Activated naive CD4-positive, alpha-beta T cell (primary cell): Measurements from ENCODE around the gene RFNG.

Experiments used
- DNase-seq, 4 experiments: peaks; one replicate each; lab custom pipeline; 2025; lab: John Stamatoyannopoulos, UW

The RFNG gene

DNA sequence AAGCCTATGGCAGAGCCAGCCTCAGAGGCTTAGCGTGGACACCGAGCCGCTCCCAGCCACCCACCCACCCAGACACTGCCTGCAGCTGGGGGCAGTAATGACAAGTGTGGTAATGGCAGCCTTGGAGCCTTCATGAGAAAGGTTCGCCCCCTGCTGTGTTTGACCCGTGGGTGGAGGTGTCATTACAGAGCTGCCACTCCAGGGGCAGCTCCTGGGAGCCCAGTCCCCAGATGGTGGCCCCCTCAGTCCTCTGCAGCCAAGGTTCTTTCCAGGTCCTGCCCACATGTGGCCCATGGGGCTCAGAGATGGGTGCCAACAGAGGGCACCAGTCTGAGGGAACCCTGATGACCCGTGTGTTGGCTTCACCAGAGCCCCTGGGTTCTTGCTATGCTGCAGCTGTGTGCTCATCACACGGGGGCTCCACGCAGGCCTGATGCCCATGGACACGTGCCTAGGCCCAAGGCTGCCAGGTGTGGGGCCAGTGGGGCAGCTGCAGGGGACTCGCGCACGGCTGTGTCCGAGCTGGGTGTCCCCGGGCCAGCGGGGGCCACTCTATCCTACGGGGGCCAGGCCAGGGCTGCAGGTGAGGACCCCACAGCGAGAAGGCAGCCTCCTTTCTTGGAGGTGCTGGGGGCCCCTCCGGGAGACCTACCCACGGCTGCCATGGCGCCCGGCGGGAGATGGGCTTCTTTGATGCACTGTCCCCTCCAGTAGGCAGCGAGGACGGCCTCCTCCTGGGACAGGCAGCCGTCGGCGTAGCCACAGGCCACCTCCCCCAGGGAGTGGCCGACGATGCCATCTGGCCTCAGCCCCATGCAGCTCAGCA is 38.3 kb upstream of the RFNG start:
- no peak for DNase-seq

DNA sequence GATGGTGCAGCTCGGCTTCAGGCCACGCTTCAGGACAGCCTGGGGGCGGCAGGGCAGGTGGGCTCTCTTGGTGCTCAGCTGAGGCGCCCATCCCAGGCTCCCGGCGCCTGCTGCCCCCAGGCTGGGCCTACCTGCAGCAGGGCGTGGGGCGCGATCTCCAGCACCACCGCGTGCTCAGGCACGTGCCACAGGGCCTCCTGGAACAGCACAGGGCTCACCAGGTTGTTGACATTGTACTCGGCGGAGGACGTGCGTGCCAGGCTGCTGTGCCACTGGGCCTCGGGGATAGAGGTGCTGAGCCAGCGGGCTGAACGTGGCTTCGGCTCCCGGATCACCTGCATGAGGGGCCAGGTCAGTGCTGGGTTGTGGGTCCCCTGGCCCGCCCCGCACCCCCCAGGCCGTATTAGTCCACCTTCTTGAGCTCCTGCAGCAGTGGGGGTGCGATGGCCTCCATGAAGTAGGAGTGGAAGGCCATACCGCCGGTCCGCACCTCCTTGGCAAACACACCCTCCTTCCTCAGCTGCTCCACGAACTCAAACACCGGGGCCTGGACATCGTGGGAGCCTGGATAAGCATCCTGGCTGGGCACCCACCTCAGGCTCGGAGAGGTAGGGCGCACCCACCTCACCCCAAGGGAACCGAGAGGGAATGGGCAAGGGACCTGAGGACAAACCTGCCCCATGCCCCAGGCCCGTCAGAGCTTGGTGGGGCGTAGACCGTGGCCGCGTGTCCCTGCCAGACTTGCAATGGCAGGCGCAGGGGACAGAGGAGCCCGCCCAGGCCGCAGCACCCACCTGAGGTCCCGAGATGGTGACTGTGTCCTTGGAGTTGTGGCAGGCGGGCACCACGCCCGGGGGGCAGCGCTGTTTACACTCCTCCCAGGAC is 37.5 kb upstream of the RFNG start:
- DNase-seq = no peak

DNA sequence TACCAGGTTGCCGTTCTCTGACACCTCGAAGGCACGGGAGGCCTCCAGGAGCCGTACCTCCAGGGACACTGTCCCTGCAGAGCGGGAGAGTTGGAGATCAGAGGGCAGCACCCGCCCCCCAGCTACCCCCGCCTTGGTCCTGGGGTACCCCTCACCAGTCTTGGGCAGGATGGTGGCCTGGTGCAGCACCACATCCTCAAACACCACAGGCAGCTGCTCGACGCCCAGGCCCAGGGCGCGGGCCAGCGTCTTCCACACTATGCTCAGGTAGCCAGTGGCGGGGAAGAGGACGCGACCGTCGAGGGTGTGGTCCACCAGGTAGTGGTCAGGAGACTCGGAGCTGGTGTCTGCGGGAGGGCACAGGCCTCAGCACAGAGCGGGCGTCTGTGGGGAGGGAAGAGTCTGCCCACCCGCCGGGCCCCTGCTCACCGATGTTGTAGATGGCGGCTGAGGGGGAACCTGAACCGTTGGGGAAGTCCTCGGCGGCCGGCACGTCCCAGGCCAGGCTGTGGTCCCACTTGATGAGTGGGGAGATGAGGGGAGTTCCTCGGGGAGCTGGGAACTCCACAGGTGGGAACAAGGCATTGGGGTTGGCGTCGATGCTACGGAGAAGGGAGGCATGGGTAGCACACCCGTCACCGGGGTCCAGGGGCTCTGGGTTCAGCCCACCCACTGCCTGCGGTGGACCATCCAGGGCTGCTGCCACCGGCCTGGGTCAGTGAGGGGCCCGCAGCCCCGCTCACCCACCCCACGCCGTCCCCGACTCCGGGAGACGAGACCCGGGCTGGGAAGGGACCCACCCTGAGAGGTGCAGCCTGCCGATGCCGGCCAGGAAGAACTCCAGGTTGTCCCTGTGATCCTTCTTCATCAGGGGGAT is 36.6 kb upstream of the RFNG start:
- DNase-seq = no peak

DNA sequence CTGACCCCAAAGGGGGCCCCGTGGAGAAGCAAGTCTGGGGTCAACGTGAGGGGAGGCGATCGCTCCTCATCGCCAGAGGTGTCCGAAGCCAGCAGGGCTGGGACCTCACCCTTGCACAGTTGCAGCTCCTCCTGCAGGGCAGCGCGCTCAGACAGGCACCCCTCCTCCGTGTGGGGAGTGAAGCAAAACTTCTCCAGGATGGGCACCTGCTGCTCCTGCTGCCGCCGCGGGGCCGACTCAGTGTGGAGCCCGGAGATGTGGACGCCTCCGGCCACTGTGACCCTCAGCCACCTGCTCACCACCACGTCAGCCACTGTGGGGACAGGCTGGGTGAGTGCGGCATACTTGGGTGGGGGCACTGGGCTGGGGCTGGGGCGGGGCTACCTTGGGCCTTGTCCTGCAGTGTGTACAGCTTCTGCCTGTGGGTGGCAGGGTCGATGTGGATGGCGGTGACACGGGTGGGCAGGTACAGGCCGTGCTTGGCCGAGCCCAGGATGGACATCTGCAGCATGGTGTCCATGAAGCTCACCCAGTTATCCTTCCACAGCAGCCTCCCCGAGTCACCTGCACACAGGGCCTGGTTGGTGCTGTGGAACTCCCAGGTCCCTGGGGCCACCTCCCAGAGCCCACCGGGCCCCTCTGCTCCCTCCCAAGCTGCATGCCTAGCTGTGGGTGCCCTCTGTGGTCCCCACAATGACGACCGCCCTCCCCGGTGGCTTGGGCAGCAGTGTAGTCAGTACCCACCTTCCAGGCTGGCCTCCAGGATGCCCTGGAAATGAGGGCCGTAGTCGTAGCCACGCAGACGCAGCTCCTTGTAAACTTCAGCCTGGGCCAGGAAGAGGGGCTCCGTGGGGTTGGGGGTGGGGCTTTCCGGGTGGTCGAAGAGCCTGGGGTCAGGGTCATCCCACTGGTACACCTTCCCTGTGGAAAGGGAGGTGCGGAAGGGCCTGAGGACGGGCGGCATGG is 35.6 kb upstream of the RFNG start:
- DNase-seq = no peak

DNA sequence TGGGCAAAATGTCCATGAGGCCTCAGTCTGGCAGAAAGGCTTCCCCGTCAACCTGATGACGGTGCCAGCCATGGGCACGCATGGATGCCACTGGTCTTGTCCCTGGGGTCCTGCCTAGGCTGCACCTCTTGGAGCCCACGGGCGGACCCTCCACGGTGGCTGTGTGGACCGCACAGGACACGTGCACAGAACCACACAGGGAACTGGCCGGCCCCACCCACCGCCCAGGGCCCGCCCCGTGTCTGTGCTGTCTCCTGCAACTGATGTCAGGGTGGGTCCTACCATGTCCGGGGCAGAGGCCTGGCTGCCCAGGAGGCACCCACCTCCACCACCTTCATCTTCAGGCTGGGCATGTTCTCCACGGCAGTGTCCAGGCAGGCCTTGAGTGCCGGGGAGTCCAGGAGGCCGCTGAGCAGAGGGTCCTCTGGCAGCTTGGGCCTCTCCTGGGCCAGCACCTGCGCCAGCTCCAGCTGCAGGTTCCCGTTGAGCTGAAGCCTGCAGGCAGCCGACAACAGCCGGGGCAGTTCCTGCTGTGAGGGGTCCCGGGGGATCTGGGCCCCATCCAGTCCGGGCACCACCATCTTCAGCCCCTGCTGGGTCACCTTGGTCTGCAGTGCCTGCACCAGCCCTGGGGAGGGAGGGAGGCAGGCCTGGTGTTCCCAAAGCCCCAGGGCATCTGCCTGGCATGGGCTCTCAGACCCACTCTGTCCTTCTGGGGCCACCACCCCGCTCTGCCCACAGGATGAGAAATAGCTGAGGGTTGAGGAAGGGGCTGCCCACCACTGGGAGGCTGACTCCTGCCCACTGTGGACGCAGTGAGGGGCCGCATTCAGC is 34.5 kb upstream of the RFNG start:
- DNase-seq = no peak

DNA sequence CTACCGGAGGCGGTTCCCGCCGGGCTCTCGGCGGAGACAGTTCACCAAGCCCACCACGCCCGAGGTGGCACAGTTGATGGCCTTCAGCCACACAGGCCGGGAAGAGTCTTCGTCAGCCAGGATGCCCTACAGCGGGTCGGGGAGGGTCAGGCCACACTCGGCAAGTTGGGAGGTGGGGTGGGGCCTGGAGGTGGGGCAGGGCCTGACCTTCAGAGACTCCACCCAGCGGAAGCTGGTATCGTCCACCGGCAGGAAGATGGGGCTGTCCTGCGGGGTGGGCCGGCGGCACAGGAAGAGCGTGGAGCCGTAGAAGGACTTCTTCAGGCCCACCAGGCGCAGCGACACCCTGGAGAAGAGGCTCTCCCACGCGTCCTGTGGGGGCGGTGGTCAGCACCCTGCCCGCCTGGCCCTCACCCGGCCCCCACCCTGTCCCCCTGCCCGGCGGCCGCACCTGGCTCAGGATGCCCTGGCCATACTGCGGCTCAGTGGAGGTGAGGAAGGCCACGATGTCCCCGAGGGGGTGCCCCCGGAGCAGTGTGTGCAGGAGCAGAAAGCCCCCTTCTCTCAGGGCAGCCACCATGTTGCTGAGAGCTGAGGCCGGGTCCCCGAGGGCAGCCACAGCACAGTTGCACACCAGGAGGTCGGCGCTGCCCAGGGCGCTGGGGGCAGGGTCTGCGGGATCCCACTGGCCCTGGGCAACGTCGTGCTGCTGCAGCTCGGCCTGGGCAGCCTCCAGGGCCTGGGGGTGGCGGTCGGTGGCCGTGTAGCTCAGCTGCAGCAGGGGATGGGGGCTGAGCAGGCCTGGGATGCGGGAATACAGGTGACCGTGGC is 33.6 kb upstream of the RFNG start:
- DNase-seq = no peak

DNA sequence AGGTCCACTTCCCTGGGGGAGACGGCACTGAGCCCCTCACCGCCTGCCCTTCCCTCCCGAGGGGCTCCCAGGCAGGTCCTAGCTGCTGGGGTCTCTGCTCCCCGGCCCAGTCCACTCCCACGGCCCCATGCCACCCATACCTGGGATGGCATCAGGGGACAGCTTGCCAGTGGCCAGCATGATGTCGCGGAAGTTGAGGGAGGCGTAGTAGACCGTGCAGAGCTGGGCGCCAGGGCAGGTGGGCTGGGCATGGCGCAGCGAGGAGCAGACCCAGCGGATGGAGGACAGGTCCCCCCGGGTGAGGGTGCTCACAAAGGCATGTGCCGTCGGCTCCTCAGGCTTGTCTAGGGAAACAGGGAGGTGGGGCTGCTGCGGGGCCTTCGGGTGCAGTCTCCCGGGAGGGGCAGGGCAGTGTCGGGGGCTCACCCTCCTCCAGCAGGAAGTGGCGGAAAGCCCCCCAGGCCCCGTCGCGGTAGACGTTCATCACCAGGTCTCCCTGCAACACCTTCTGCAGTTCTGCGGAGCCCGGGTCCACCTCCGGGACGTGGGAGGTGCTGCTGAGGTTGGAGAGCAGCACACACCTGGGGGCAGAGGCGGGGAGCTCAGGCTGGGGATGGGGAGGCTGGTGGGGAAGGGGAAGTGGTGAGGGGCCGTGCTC is 32.9 kb upstream of the RFNG start:
- no peak for DNase-seq

DNA sequence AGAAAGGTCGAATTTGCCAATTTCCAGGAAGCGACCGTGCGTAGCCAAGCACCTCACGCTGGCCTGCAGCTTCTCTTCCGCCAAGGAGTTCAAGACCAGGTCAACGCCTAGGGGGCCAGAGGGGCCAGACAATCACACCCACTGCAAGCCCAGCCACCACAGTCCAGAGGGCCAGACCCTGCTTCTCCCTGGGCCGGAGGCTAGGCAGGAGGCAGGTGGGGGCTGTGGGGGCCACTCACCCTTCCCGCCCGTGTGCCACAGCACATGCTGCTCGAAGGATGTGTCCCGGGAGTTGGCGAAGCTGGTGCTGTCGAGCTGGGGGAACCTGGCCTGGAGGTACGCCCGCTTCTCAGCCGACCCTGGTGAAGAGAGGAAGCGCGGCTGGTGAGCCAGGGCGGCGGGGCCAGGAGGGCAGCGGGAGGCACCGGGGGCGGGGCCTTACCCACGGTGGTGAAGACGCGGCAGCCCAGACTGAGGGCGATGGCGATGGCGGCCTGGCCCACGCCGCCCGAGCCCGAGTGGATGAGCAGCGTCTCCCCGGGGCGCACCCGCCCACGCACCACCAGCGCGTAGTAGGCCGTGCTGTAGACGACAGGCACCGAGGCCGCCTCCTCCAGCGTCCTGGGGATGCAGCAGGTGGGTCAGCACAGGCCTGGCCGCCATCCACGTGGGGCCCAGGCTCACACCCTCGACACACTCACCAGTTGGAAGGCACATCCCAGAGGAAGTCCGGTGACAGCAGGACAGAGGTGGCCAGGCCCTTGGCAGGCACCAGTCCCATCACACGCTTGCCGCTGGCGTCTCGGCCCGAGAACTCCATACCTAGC is 32.1 kb upstream of the RFNG start:
- DNase-seq = no peak

DNA sequence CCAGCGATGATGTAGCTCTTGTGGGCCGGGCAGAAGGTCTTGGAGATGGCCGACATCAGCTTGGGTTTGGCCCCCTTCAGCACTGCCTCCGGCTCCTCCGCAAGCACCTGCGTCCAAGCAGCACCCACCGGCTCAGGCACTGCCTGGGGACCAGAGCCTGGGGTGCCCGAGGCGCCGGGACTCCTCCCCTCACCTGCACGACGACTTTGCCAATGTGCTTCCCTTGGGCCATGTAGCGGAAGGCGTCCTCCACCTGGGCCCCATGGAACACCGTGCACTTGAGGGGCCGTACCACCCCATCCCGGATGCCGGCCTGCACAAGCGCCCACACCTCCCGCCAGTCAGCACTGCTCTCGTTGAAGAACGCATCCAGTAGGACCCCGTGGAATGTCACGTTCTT is 31.4 kb upstream of the RFNG start:
- no peak for DNase-seq

DNA sequence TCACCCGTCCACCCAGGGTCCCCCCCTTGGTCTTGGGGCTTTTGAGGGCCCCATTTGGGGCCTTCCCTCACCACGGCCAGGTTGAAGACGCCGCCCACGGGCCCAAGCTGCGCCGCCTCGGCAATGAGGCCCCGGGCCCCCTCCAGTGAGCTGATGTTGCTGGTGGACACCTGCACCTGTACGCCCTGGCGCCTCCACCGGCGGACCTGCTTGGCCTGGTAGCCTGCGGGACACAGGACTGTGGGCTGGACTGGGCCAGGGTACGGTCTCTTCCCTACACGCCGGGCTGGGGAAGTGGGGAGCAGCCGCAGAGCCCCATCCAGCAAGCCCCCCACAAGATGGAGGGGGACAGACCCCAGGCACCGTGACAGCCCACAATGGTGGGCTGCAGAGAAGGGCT is 30.8 kb upstream of the RFNG start:
- DNase-seq = no peak

DNA sequence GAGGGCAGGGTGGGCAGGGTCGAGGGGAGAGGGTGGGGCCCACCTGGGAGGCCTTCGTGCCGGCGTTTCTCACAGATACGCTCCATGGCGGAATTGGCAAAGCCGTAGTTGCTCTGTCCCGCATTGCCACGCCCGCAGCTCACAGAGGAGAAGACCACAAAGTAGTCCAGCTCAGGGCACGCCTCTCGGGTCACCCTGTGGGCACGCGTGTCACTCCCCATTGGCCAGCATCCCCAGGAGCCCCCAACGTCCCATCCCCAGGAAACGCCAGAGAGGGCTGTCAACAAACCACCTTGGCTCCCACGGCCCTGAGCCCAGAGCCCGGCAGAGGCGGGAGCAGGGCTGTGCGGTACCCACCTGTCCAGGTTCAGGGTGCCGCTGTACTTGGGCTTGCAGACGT is 30.4 kb upstream of the RFNG start:
- DNase-seq = no peak

DNA sequence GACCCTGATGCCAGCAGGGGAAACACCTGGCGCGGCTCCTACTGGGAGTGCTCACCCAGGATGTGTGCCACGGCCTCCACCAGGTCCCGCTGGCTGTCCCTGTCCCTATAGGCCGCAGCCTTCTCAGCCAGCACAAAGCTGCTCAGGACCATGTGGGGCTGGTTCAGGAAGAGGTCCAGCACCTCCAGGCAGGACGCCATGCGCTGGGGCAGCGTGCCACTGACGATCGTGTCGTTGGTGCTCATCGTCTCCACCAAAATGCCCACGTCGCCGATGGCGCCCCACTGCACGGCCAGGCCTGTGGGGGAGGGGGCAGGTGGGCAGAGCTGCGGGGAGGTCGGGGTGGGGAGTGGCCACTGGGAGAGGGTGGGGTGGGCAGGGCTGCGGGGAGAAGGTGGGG is 29.9 kb upstream of the RFNG start:
- no peak for DNase-seq

DNA sequence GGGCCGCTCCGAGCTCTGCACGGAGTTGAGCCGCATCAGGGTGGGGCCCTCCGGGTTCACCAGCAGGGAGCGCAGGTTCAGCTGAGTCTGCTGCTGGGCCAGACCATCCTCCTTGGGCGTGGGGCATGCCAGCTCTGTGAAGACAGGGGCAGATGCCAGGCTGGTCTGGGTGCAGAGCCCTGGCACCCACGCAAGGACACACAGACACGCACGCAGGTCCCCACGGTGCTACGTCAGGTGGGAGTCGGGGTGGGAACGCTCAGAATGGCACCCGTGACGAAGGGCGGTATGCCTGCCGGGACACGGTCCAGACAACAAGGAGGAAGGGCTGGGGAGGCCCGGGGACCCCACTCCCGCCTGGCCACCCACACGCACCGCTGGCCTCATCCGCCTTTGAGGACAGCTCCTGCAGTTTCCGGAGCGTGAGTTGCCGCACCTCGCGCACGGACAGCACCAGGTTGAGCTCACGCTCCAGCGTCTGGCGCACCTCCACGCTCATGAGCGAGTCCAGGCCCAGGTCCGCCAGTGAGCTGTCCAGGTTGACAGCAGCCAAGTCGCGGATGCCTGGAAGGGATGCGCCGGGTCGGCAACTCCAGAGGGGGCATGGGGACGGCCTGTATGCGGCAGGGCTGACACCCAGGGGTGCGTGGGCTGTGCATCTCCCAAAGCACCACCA is 29.3 kb upstream of the RFNG start:
- no peak for DNase-seq

DNA sequence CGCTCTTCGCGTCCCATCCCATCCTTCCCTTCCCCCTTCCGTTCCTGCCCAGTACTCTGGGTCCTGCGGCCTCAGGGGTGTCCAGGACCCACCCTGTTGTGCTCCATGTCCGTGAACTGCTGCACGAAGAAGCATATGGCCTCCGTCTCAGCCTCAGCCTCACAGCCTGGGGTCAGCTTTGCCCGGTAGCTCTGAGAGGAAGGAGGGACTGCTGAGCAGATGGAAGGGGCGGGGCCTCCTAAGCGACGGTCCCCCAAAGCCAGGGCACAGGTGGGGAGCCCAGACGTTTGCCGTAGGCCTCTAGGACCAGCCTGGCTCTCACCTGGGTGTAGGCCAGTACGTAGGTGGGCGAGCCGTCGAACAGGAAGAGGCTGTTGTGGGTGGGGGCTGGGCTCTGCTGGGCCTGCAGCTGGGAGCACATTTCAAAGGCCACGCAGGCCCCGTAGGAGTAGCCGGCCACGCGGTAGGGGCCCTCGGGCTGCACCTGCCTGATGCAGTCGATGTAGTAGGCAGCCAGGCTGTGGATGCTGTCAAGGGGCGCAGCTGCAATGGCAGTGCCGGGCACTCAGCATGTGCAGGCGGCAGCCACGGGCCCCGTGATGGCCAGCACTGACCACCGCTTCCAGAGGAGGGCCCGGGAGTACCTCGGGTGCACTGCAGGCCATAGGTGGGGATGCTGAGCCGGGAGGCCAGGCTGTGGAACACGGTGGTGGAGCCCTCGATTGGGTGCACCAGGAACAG is 28.6 kb upstream of the RFNG start:
- no peak for DNase-seq

DNA sequence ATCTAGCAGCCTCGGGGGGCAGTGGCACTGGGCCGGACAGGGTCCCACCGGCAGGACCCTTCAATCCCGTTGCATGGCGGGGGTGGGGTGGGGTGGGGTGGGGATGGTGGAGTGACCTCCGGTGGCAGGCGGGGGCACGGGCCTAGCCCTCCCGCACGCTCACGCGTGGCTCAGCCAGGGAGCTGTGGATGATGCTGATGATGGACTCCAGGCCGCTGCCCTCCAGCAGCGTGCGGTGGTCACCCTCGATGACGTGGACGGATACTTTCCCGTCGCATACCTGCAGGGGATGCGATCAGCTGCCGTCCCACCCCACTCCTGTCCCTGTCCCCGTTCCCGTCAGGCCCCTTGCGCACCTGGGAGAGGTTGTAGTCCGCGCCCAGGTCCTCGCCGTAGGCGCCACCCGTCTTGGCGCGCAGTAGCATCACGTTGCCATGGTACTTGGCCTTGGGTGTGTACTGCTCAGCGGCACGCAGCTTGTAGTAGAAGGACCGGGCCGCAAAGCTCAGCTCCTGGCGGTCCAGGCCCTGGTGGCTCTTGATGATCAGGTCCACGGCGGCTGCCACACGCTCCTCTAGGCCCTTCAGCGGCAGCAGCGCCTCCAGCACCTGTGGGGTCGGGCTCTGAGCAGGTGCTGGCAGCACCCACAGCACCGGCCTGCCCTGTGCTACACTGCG is 27.5 kb upstream of the RFNG start:
- no peak for DNase-seq

DNA sequence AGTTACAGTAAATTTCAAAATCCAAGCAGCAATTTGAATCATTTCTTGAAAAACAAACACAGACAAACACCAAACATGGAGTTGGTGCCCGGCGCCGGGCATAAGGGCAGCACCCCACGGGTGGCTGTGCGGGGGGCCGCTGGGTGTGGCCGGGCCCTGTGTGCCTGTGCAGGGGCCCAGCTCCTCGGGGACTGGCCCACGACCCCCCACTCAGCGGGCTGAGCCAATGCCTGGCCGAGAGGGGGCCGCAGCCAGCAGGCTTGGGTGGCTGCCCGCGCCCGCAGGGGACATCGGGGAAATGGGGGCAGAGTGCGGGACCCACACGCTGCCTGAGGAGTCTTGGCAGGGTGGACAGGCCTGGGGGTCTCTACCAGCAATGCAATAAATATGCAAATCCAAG is 26.8 kb upstream of the RFNG start:
- DNase-seq = no peak
